Measurements from ENCODE around the gene TLR7. TPM values are rescaled to one million over a fixed set of nuclear protein-coding genes. Genes with fewer than 3 reads are reported as not detected.

TLR7 gene
- total RNA-seq, 1 donor from 2014 or later = 5.4 TPM

GRCh38 chrX:12899506-12899905 lies 32.6 kb downstream of the TLR7 start:
- no peaks in the 10 kb centered on the region for H3K9me3 Mint-ChIP-seq
- ChIA-PET CTCF (interaction anchor here (7.5 kb wide), 1 partner anchor 85 kb away, joined by 67 read pairs; no protein-coding TSS in a partner anchor), POLR2A (no interaction called here)
- H3K4me1 Mint-ChIP-seq = peaks cover 7% of the 10 kb centered on the region
- H3K36me3 Mint-ChIP-seq (ENCODE audit: low read depth) = no peaks in the 10 kb centered on the region
- ATAC-seq (ENCODE audit: low read depth) = no peak
- no peak for TF ChIP-seq CTCF (IDR thresholded peaks at IDR 0.05)
- intact Hi-C loops (cut with micrococcal nuclease) = loop anchor here (10.0 kb wide), 1 partner anchor 815 kb away; no protein-coding TSS in a partner anchor
- no peaks in the 10 kb centered on the region for H3K27me3 Mint-ChIP-seq
- no peak overlapping the region for H3K4me3 Mint-ChIP-seq
- H3K27ac Mint-ChIP-seq = no peak overlapping the region
- no peak for DNase-seq

- Mint-ChIP-seq H3K27me3 (no peaks in the 10 kb centered on the region), H3K9me3 (no peaks in the 10 kb centered on the region), H3K4me3 (no peak overlapping the region), H3K4me1 (peaks cover 4% of the 10 kb centered on the region), H3K36me3 (ENCODE audit: low read depth) (no peaks in the 10 kb centered on the region), H3K27ac (peak overlapping the region; percentile 60)
- DNase-seq = peak; percentile 41
- ATAC-seq (ENCODE audit: low read depth) = peak; percentile 71
- CTCF ChIA-PET = interaction anchor here (0.7 to 7.5 kb wide), 4 partner anchors 87 to 587 kb away, joined by 3 to 67 read pairs (median 3); no protein-coding TSS in a partner anchor
- intact Hi-C loops (cut with micrococcal nuclease) = loop anchor here (1.0 kb wide), 4 partner anchors 8 to 199 kb away; no protein-coding TSS in a partner anchor
- POLR2A ChIA-PET = no interaction called here
- TF ChIP-seq CTCF (IDR thresholded peaks at IDR 0.05) = no peak
Measured at GRCh38 chrX:12901486-12901885, 34.6 kb downstream of the TLR7 start.

GRCh38 chrX:12903646-12904045 lies 36.8 kb downstream of the TLR7 start:
- Mint-ChIP-seq H3K9me3 (no peaks in the 10 kb centered on the region), H3K36me3 (ENCODE audit: low read depth) (no peaks in the 10 kb centered on the region), H3K4me1 (peaks cover 4% of the 10 kb centered on the region), H3K27ac (no peak overlapping the region), H3K4me3 (no peak overlapping the region), H3K27me3 (no peaks in the 10 kb centered on the region)
- intact Hi-C loops (cut with micrococcal nuclease) = no loop called here
- TF ChIP-seq CTCF (IDR thresholded peaks at IDR 0.05) = no peak
- DNase-seq (no peak), ATAC-seq (ENCODE audit: low read depth) (no peak)
- CTCF ChIA-PET = interaction anchor here (1.6 to 2.6 kb wide), 3 partner anchors 43 to 202 kb away, joined by 3 to 21 read pairs (median 6); no protein-coding TSS in a partner anchor
- POLR2A ChIA-PET = no interaction called here

GRCh38 chrX:12906046-12906761 lies 39.3 kb downstream of the TLR7 start, which contains the start of gene TLR8:
TSS of gene TLR8 (plus strand) at chrX:12906620. CDS start at chrX:12906707, 87 bp downstream.
- Mint-ChIP-seq H3K4me1 (peaks cover 8% of the 10 kb centered on the region), H3K27me3 (no peaks in the 10 kb centered on the region), H3K4me3 (no peak within 1 kb of the TSS), H3K27ac (no peak within 1 kb of the TSS), H3K36me3 (ENCODE audit: low read depth) (no peaks in the 10 kb centered on the region), H3K9me3 (no peaks in the 10 kb centered on the region)
- DNase-seq = no peak
- no peak for TF ChIP-seq CTCF (IDR thresholded peaks at IDR 0.05)
- no peak for ATAC-seq (ENCODE audit: low read depth)
- ChIA-PET CTCF (no interaction called here), POLR2A (no interaction called here)
- intact Hi-C loops (cut with micrococcal nuclease) = no loop called here

GRCh38 chrX:12910423-12911121 lies 43.7 kb downstream of the TLR7 start:
- intact Hi-C loops (cut with micrococcal nuclease) = no loop called here
- CTCF ChIA-PET = no interaction called here

More at GRCh38 chrX:12910423-12911121, 43.7 kb downstream of the TLR7 start:
- Mint-ChIP-seq H3K27me3 (no peaks in the 10 kb centered on the region), H3K9me3 (no peaks in the 10 kb centered on the region), H3K36me3 (ENCODE audit: low read depth) (no peaks in the 10 kb centered on the region), H3K4me1 (peaks cover 6% of the 10 kb centered on the region), H3K27ac (no peak overlapping the region), H3K4me3 (no peak overlapping the region)
- POLR2A ChIA-PET = no interaction called here
- ATAC-seq (ENCODE audit: low read depth) = no peak
- no peak for DNase-seq
- no peak for TF ChIP-seq CTCF (IDR thresholded peaks at IDR 0.05)

All from activated B cell treated with CpG ODN at 0.5 μM for 24 hours (primary cell).